Frontal cortex (tissue), 4 donors: ENCODE data around the gene TAS2R1. TPM values are rescaled to one million over a fixed set of nuclear protein-coding genes. Genes with fewer than 3 reads are reported as not detected.

Source experiments
- DNase-seq, 2 donors: peaks; one replicate each; pipeline ENCODE4 v3.0.0; 2012; ENCODE audit warnings: low spot score in 2 of 2
- FAIRE-seq: peaks from 2 replicates; lab custom pipeline; 2012; peaks lifted over from hg19 to GRCh38; lab: Jason Lieb, UNC
- total RNA-seq: library from RNA; depleted of rRNA; stranded (reverse); fragments of >200 nt; gene quantifications from one replicate; pipeline ENCODE4 v1.2.3, GENCODE V29; 2014
- donor health status: control.
- donor health status: control.
- donor health status: control.

The TAS2R1 gene
- not detected for total RNA-seq

GRCh38 chr5:9630251-9630650 is at the start of gene TAS2R1:
Gene TAS2R1, minus strand, starts transcription at chr5:9630351. Its CDS starts 319 bp downstream, at chr5:9630032.
- FAIRE-seq (no peak), DNase-seq (no peak)

DNA sequence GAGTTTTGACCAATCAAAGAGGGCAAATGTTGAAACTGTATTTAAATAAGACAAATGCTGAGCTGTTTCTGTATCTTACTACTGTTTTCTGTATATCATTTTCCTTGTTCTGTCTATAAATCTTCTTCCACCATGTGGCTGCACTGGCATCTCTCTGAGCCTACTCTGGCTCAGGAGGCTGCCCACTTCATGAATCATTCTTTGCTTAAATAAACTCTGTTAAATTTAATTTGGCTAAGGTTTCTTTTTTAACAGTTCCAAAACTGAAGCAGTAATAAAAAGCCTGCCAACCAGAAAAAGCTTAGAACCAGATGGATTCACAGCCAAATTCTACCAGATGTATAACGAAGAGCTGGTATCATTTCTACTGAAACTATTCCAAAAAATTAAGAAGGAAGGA is 40.2 kb upstream of the TAS2R1 start:
- DNase-seq (no peak), FAIRE-seq (no peak)

GRCh38 chr5:9667906-9668305 is 37.8 kb upstream of the TAS2R1 start:
- no peak for FAIRE-seq
- no peak for DNase-seq

DNA sequence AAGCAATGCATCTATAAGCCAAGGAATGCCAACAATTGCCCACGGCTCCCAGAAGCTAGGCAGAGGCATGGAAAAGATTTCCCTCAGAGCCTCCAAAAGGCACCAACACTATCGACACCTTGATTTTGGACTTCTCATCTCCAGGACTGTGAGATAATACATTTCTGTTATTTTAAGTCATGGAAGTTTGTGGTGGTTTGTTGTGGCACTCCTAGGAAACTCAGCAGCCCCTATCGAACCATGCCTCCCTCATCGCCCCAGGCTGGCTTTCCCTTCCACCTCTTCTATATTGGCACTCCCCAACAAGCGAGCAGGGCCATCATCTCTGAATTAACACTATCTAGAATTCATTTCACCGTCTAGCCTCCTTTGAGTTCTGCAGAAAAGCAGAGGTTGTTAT is 33.7 kb upstream of the TAS2R1 start:
- no peak for DNase-seq
- no peak for FAIRE-seq

GRCh38 chr5:9661316-9662015 is 31.3 kb upstream of the TAS2R1 start:
- DNase-seq (no peak), FAIRE-seq (no peak)

DNA sequence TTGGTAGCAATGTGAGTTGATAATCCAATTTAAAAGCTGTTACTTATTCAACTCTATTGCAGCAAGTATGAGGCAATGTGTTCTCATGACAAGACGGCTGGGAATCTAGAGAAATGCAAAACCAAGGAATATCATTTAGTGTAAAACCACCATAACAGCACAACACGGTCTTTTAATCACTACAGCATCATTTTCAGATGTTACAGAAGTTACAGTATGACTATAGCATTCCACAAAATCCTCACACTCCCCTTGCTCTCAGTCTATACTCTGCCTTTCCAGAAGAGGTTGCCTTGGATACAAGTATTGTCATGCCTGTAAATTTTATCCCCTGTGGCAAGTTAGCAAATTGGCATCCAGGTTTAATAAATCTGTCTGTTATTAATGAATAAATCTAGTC is 28.6 kb upstream of the TAS2R1 start:
- no peak for DNase-seq

DNA sequence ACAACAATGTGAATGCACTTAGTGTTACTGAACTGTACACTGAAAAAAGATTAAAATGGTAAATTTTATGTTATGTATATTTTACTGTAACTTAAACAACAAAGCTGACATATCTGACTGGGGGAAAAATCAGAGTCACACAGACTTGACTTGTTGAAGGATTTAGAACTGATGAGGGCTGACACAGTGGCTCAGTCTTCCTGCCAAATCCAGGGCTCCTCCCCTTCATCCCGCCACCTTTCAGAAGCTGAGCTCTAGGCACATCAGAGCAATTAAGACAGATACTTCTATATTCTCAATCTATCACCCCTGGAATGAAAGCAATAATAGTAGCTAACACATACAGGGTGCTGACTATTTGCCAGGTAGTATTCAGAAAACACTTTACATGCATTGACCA is 27.7 kb upstream of the TAS2R1 start:
- FAIRE-seq = no peak

More for the DNA sequence above, 28.6 kb upstream of the TAS2R1 start:
- FAIRE-seq = no peak

DNA sequence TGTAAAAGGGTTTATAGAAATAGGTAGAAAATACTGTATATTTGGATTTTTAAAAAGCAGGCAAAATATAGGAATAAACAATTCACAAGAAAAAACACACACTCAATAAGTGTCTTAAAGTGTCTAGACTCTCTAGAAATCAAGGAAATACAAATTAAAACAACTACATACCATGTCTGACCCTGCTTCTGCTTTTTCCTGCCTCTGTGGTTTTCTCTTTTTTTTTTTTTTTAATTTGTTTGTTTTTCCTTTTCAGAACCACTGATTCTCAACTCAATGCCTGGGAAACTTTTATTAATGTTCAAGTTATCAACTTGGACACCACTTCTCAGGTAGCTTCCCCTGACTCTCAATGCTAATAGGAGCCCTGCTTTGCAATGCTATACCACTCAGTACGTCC is 25.5 kb upstream of the TAS2R1 start:
- no peak for FAIRE-seq
- DNase-seq = no peak

More for the DNA sequence above, 27.7 kb upstream of the TAS2R1 start:
- DNase-seq = no peak

GRCh38 chr5:9654886-9655285 is 24.7 kb upstream of the TAS2R1 start:
- no peak for FAIRE-seq

DNA sequence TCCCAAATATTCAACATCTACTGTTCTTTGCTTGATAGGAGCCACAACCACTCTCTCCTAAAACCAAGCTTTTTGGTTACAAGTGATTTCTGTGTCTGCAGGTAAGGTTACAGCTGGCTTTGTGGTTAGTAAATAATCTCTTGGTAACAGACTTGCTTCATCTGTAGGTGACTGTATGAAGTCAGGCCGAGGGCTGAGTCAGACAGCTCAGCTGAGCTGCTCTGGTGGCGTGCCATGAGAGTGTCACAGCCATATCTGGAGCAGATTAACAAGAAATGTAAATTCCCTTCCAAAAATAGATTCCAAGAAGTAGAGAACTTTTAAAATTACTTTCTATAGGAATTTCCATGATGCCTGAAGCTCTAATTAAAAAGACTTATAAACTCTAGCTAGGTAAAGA is 23.7 kb upstream of the TAS2R1 start:
- DNase-seq (no peak), FAIRE-seq (no peak)

More at GRCh38 chr5:9654886-9655285, 24.7 kb upstream of the TAS2R1 start:
- no peak for DNase-seq

- no peak for FAIRE-seq
- no peak for DNase-seq
These were observed 22.9 kb upstream of the TAS2R1 start for GRCh38 chr5:9653061-9653460.

DNA sequence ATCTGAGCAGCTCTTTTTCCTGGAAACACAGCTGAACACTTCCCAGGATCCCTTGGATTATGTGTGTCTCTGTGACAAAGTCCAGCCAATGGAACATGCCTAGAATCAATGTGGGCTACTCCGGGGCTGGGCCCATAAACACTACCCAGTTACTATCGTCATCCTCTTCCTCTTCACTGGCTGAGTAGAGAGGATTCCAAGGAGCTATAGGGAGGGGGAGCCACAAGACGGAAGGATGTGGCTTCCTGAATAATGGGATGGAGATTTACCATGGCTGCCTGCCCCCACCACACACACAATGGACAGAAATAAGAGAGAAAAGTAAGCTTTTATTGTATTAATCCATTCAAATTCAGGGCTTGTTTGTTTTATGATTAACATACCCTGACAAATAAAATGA is 22.1 kb upstream of the TAS2R1 start:
- FAIRE-seq (no peak), DNase-seq (no peak)

GRCh38 chr5:9646843-9647242 is 16.7 kb upstream of the TAS2R1 start:
- DNase-seq (no peak), FAIRE-seq (no peak)

GRCh38 chr5:9644630-9645029 is 14.5 kb upstream of the TAS2R1 start:
- no peak for DNase-seq
- no peak for FAIRE-seq

GRCh38 chr5:9642621-9643020 is 12.5 kb upstream of the TAS2R1 start:
- FAIRE-seq = no peak
- DNase-seq = no peak

DNA sequence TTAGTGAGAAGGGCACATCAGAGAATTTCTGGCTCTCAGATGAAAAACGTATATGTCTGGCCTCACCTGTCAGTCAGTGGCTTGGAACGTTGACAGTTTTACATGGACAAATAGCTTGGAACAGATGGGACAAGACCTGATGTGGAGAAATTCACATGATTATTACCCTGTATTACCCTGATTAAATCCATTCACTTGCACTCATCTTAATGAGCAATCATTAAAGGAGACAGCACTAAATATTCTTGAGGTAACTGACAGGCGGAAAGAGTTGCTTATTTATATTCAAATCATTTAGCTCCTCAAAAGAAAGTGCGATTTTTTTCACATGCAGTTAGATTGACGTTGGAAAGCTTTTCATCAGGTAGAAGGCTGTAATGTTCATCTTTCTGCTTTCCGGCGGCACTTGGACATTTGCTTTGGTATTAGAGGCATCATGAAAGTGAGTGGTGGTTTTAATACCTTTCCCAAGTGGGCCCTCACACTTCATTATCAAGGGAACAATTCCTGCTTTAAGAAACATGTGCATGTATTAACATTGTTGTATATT is 11.7 kb upstream of the TAS2R1 start:
- FAIRE-seq = no peak
- DNase-seq = no peak

GRCh38 chr5:9632495-9632894 is 2.3 kb upstream of the TAS2R1 start:
- no peak for FAIRE-seq
- DNase-seq = no peak

DNA sequence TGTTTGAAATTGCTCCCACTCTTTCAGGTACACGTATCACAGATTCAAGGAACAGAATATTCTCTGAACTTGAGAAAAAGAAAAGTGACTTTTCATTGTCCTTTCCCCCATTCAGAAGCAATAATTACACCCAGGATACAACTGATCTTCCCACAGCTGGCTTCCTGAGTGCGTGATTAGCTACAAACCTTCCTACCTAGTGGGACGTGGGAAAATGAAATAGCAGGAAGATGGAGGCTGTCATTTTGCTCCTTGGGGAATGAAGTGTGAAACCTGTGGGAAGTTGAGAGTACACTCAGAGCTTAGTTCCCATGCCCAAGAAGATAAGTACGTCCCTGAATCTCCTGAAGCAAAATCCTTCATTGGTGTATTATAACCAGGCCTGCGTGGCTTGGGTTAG is 2.6 kb downstream of the TAS2R1 start:
- DNase-seq (no peak), FAIRE-seq (no peak)

DNA sequence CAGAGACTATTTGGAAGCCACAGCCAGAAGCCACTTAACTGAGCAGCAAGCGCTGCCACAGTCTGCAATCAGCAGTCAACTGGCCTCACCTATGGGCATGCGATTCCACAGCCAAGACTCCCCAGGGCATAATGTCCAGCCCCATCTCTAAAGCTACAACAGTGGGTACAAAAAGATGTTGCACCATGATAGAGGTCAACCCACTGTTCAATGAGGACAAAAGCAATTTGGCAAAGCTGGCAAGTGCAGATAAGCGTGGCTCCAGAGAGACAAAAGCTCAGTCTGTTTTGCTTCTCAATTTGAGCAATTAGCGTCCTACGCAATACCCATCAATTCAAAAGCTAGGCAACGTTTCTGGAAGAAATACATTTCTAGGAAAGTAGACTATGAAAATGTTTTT is 3.2 kb downstream of the TAS2R1 start:
- no peak for DNase-seq
- no peak for FAIRE-seq

DNA sequence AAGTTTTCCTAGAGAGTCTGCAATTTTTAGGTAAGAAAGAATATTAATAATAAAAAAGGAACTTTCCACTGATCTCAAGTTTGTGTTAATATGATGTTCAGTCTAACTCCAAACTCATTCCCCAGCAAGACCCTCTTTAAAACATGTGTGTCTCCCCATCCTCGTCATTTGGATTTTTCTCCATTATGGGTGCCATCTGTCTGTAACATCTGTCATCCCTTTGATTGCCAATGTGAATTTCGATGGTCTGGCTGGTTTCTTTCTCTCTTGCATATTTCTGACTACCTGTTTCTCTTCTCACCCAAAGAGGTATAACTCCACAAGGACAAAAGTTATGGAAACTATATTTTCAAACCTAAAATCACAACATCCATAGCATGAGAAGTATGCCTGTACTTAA is 4.4 kb downstream of the TAS2R1 start:
- no peak for DNase-seq

DNA sequence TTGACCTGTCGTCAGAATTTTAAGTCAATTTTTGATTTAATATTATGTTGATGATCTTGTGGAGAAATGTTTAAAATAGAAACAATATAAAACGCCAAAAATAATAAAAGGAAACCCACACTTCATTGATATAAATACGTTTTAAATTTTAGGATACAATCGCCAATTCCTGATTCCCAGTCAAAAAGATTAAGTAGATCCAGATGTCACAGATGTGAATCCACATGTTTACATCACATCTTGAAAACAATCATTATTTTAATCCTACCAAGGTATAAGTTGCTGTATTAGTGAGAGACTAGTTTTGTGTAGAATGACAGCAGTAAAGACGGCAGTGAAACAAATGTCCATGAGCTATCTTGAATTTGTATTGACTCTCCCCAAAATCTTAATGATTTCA is 4.9 kb downstream of the TAS2R1 start:
- no peak for DNase-seq
- no peak for FAIRE-seq

More for the DNA sequence above, 4.4 kb downstream of the TAS2R1 start:
- FAIRE-seq = no peak
